Neural progenitor cell (in vitro differentiated cells): ENCODE results near the gene ATP10B.

Experiments used
- EZH2 ChIP-seq: fragments of 200-600 bp; sonication (generic); IDR thresholded peaks from 2 replicates; pipeline ENCODE4 v1.6.1; 2017; ENCODE audit warnings: antibody characterized with exemption, mild to moderate bottlenecking, moderate library complexity
- EZH2phosphoT487 ChIP-seq: fragments of 200-600 bp; sonication (generic); IDR thresholded peaks from 2 replicates; pipeline ENCODE4 v1.6.1; 2017; ENCODE audit warnings: antibody characterized with exemption
- TF ChIP-seq, protein P1 (sequence below): fragments of 200-600 bp; sonication (generic); IDR thresholded peaks from 2 replicates; pipeline ENCODE4 v1.5.1; 2017; ENCODE audit warnings: antibody characterized with exemption, mild to moderate bottlenecking

DNA sequence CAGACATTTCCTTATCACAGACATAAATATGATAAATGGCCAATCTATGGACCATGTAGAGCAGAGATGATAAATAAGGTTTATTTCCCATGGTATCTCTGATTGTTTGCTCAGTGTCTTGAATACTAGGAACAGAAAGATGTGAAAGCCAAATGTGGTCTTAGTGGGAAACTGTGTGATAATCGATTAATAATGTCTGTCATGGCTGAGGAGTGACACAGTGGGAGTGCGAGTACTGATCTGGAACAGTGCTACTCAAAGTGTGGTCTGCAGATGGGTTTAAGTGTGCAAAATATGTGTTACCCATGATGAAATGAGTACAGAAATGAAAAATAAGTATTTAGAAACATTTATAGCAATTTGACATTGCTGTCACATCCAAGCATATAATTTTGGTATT, 337.8 kb downstream of the ATP10B start:
- TF ChIP-seq, protein P1, sequence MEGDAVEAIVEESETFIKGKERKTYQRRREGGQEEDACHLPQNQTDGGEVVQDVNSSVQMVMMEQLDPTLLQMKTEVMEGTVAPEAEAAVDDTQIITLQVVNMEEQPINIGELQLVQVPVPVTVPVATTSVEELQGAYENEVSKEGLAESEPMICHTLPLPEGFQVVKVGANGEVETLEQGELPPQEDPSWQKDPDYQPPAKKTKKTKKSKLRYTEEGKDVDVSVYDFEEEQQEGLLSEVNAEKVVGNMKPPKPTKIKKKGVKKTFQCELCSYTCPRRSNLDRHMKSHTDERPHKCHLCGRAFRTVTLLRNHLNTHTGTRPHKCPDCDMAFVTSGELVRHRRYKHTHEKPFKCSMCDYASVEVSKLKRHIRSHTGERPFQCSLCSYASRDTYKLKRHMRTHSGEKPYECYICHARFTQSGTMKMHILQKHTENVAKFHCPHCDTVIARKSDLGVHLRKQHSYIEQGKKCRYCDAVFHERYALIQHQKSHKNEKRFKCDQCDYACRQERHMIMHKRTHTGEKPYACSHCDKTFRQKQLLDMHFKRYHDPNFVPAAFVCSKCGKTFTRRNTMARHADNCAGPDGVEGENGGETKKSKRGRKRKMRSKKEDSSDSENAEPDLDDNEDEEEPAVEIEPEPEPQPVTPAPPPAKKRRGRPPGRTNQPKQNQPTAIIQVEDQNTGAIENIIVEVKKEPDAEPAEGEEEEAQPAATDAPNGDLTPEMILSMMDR: no peak
- TF ChIP-seq EZH2: no peak
- TF ChIP-seq EZH2phosphoT487: no peak
